ENCODE data around the gene OTUD3.

- no peak for TF ChIP-seq CTCF (IDR thresholded peaks at IDR 0.05; ENCODE audit: insufficient read depth, low read length, poor library complexity, severe bottlenecking)
- TF ChIP-seq EZH2phosphoT487 (conservative IDR thresholded peaks at IDR 0.05; ENCODE audit: low read length) = no peak
Observed at GRCh38 chr1:19844731-19845495, 37.3 kb upstream of the OTUD3 start.
